ENCODE results near the gene THYN1. TPM values are rescaled to one million over a fixed set of nuclear protein-coding genes. Genes with fewer than 3 reads are reported as not detected.

The THYN1 gene
- total and polyA plus RNA-seq, 4 donors: 30.1 to 67.4 (median 35.8) TPM

GRCh38 chr11:134293119-134294113, 40.3 kb upstream of the THYN1 start:
- WGBS, 2 donors: 77 to 85% methylated on average over 20 of the region's 20 CpGs
- Histone ChIP-seq H3K4me1 (ENCODE audit: control insufficient read depth in 5 of 5, insufficient read depth in 5 of 5, low read length in 5 of 5) (no peaks in the 10 kb centered on the region), H3K36me3 (ENCODE audit: control insufficient read depth in 4 of 4, insufficient read depth in 4 of 4, low read length in 4 of 4) (no peaks in the 10 kb centered on the region), H3K9ac (ENCODE audit: insufficient read depth in 1 of 2, low read length in 2 of 2) (no peak overlapping the region), H3K9me3 (ENCODE audit: control insufficient read depth in 4 of 4, insufficient read depth in 3 of 4, low read length in 3 of 4) (no peaks in the 10 kb centered on the region), H3K27me3 (ENCODE audit: control insufficient read depth in 3 of 3, insufficient read depth in 3 of 3, low read length in 2 of 3) (no peaks in the 10 kb centered on the region), H3K27ac (ENCODE audit: low read depth in 1 of 2, low read length in 1 of 2) (no peak overlapping the region), H3K4me3 (no peak overlapping the region)
- no peak for DNase-seq
- TF ChIP-seq CTCF (IDR thresholded peaks at IDR 0.05; ENCODE audit: control extremely low read depth, extremely low read depth): no peak
- ATAC-seq (ENCODE audit: insufficient read depth, low FRiP score): no peak

DNA sequence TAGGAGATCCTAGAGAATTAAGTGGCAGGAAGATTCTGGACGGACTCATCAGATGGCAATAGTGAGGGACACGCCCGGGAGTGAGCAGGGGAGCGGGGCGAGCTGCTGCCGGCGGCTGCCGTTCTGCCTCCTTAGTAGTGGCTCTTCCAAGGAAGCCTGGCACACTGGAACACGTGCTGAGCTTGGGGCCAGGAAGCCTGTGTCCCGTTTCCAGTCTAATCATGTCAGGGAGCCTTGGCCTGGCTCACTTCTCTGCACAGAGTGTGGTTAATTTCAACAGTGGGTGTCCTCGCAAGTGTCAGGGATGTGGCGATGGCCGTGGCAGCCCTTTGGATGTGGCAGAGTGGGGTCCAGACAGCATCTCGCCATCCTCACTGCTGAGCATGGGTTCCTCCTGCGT, 39.5 kb upstream of the THYN1 start:
- ATAC-seq (ENCODE audit: insufficient read depth, low FRiP score) (no peak), DNase-seq (no peak)
- no peak overlapping the region for H3K4me3 ChIP-seq
- no peaks in the 10 kb centered on the region for H3K4me1 ChIP-seq (ENCODE audit: control insufficient read depth in 5 of 5, insufficient read depth in 5 of 5, low read length in 5 of 5)
- no peaks in the 10 kb centered on the region for H3K36me3 ChIP-seq (ENCODE audit: control insufficient read depth in 4 of 4, insufficient read depth in 4 of 4, low read length in 4 of 4)
- H3K9me3 ChIP-seq (ENCODE audit: control insufficient read depth in 4 of 4, insufficient read depth in 3 of 4, low read length in 3 of 4): no peaks in the 10 kb centered on the region
- WGBS, 2 donors: 83 to 93% methylated on average over 15 of the region's 15 CpGs
- no peak for TF ChIP-seq CTCF (IDR thresholded peaks at IDR 0.05; ENCODE audit: control extremely low read depth, extremely low read depth)
- H3K9ac ChIP-seq (ENCODE audit: insufficient read depth in 1 of 2, low read length in 2 of 2): no peak overlapping the region
- no peak overlapping the region for H3K27ac ChIP-seq (ENCODE audit: low read depth in 1 of 2, low read length in 1 of 2)
- H3K27me3 ChIP-seq (ENCODE audit: control insufficient read depth in 3 of 3, insufficient read depth in 3 of 3, low read length in 2 of 3): no peaks in the 10 kb centered on the region

DNA sequence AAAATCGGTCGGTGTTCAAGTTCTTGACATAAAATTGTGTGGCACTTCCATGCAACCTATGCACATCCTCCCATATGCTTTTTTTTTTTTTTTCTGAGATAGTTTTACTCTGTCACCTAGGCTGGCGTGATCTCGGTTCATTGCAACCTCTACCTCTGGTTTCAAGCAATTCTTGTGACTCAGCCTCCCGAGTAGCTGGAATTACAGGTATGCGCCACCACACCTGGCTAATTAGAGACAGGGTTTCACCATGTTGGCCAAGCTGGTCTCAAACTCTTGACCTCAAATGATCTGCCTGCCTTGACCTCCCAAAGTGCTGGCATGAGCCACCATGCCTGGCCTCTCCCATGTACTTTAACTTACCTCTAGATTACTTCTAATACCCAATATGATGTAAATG, 38.0 kb upstream of the THYN1 start:
- no peak for TF ChIP-seq CTCF (IDR thresholded peaks at IDR 0.05; ENCODE audit: control extremely low read depth, extremely low read depth)
- Histone ChIP-seq H3K36me3 (ENCODE audit: control insufficient read depth in 4 of 4, insufficient read depth in 4 of 4, low read length in 4 of 4) (no peaks in the 10 kb centered on the region), H3K27ac (ENCODE audit: low read depth in 1 of 2, low read length in 1 of 2) (no peak overlapping the region), H3K4me1 (ENCODE audit: control insufficient read depth in 5 of 5, insufficient read depth in 5 of 5, low read length in 5 of 5) (no peaks in the 10 kb centered on the region), H3K9me3 (ENCODE audit: control insufficient read depth in 4 of 4, insufficient read depth in 3 of 4, low read length in 3 of 4) (no peaks in the 10 kb centered on the region), H3K27me3 (ENCODE audit: control insufficient read depth in 3 of 3, insufficient read depth in 3 of 3, low read length in 2 of 3) (no peaks in the 10 kb centered on the region), H3K9ac (ENCODE audit: insufficient read depth in 1 of 2, low read length in 2 of 2) (no peak overlapping the region), H3K4me3 (no peak overlapping the region)
- WGBS, 2 donors: 85 to 98% methylated on average over 6 of the region's 6 CpGs
- ATAC-seq (ENCODE audit: insufficient read depth, low FRiP score) (no peak), DNase-seq (no peak)
